Measurements from ENCODE around the gene BDKRB1. TPM values are rescaled to one million over a fixed set of nuclear protein-coding genes. Genes with fewer than 3 reads are reported as not detected.

BDKRB1 gene
- total RNA-seq, 4 donors from 2014 or later = 0.91 to 5.4 (median 1.8) TPM

DNA sequence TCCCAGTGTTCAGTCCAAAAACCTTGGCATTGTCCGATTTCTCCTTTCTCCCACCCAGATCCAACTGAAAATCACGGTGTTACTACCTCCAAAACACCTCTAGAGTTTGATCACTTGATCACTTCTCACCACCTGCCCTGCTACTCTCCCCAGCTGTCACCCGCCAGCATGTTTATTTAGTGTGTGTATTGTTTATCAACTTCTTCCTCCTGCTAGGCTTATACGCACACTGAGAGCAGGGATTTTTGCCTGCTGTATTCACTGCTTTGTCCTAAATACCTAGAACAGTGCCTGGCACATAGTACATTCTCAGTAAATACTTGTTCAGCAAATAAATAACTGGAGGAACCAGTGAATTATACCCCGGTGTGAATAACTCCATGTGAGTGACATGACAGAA lies 5.0 kb downstream of the BDKRB1 start:
- WGBS, 2 donors = 80 to 81% methylated on average over 5 of the region's 5 CpGs
- TF ChIP-seq POLR2A (IDR thresholded peaks at IDR 0.05) = no peak
- TF ChIP-seq, protein P1, sequence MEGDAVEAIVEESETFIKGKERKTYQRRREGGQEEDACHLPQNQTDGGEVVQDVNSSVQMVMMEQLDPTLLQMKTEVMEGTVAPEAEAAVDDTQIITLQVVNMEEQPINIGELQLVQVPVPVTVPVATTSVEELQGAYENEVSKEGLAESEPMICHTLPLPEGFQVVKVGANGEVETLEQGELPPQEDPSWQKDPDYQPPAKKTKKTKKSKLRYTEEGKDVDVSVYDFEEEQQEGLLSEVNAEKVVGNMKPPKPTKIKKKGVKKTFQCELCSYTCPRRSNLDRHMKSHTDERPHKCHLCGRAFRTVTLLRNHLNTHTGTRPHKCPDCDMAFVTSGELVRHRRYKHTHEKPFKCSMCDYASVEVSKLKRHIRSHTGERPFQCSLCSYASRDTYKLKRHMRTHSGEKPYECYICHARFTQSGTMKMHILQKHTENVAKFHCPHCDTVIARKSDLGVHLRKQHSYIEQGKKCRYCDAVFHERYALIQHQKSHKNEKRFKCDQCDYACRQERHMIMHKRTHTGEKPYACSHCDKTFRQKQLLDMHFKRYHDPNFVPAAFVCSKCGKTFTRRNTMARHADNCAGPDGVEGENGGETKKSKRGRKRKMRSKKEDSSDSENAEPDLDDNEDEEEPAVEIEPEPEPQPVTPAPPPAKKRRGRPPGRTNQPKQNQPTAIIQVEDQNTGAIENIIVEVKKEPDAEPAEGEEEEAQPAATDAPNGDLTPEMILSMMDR (IDR thresholded peaks at IDR 0.05) = no peak
- intact Hi-C loops (cut with DNase I; ENCODE audit: low total_unique reads) = no loop called here
- no peak for DNase-seq (ENCODE audit: low spot score in 2 of 2)
- H3K4me3 ChIP-seq (ENCODE audit: low read depth, poor library complexity, severe bottlenecking) = no peak overlapping the region

DNA sequence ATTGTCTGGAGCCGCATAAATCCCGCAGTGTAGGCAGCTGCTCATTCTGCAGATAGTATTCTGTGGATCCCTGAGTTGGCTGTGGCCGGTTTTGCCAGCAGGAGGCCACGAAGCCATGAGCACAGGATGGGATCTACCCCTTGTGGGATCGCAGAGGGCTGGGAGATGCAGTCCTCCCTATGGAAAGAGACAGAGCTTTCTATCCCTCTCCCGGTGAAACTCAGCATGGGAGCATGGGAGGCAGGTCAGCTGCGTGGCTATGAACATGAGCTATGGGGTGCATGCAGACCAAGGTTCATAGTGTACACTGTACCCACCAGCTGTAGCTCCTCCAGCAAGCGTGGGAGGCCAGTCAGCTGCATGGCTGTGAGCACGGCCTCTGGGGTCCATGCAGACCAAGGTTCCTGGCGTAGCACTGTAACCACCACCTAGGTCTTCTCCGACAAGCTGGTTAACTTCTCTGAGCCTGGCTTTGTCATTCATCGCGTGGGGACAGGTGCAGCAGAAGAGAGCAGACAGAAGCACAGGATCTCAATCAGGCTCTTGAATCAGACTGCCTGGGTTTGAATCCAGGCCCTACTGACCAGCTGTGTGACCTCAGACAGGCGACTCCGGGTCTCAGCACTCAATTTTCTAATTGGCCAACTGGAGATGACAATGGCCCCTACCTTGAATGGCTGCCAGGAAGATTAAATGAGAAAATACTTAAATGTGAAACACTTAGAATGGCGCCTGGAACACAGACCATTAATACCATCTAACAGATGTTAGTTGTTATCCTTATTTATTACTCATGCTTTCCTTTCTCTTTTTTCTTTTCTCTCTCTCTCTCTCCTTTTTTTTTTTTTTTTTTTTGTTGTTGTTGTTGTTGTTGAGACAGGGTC lies 6.0 kb downstream of the BDKRB1 start:
- H3K4me3 ChIP-seq (ENCODE audit: low read depth, poor library complexity, severe bottlenecking) = no peak overlapping the region
- intact Hi-C loops (cut with DNase I; ENCODE audit: low total_unique reads) = no loop called here
- DNase-seq (ENCODE audit: low spot score in 2 of 2) = peak in 1 of 2 donors; percentile 80
- TF ChIP-seq, protein P1 (IDR thresholded peaks at IDR 0.05) = no peak
- no peak for TF ChIP-seq POLR2A (IDR thresholded peaks at IDR 0.05)
- 74 to 78% methylated on average over 13 to 16 of the region's 16 CpGs for WGBS, 2 donors

DNA sequence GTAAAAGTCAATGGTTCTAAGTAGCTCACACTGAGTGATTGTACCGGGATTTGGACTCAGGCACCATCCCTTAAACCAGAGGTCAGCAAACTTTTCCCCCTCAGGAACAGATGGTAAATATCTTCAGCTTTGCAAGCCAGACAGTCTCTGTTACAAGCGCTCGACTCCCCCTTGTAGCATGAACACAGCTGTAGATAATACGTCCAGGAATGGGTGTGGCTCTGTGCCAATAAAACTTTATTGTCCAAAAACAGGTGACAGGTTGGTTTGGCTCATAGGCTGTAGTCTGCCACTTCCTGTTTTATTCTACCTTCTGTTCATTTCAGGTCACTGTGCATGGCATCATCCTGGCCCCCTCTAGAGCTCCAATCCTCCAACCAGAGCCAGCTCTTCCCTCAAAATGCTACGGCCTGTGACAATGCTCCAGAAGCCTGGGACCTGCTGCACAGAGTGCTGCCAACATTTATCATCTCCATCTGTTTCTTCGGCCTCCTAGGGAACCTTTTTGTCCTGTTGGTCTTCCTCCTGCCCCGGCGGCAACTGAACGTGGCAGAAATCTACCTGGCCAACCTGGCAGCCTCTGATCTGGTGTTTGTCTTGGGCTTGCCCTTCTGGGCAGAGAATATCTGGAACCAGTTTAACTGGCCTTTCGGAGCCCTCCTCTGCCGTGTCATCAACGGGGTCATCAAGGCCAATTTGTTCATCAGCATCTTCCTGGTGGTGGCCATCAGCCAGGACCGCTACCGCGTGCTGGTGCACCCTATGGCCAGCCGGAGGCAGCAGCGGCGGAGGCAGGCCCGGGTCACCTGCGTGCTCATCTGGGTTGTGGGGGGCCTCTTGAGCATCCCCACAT lies 7.6 kb downstream of the BDKRB1 start:
- intact Hi-C loops (cut with DNase I; ENCODE audit: low total_unique reads) = no loop called here
- peak in 1 of 2 donors; percentile 72 for DNase-seq (ENCODE audit: low spot score in 2 of 2)
- H3K4me3 ChIP-seq (ENCODE audit: low read depth, poor library complexity, severe bottlenecking) = no peak overlapping the region
- 86 to 89% methylated on average over 20 of the region's 20 CpGs for WGBS, 2 donors
- TF ChIP-seq, protein P1 (IDR thresholded peaks at IDR 0.05) = no peak

DNA sequence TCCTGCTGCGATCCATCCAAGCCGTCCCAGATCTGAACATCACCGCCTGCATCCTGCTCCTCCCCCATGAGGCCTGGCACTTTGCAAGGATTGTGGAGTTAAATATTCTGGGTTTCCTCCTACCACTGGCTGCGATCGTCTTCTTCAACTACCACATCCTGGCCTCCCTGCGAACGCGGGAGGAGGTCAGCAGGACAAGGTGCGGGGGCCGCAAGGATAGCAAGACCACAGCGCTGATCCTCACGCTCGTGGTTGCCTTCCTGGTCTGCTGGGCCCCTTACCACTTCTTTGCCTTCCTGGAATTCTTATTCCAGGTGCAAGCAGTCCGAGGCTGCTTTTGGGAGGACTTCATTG lies 8.2 kb downstream of the BDKRB1 start:
- WGBS, 2 donors = 94% methylated on average over 14 of the region's 14 CpGs
- H3K4me3 ChIP-seq (ENCODE audit: low read depth, poor library complexity, severe bottlenecking) = no peak overlapping the region
- peak in 1 of 2 donors; percentile 58 for DNase-seq (ENCODE audit: low spot score in 2 of 2)
- TF ChIP-seq, protein P1 (IDR thresholded peaks at IDR 0.05) = no peak
- TF ChIP-seq POLR2A (IDR thresholded peaks at IDR 0.05) = no peak
- intact Hi-C loops (cut with DNase I; ENCODE audit: low total_unique reads) = no loop called here

DNA sequence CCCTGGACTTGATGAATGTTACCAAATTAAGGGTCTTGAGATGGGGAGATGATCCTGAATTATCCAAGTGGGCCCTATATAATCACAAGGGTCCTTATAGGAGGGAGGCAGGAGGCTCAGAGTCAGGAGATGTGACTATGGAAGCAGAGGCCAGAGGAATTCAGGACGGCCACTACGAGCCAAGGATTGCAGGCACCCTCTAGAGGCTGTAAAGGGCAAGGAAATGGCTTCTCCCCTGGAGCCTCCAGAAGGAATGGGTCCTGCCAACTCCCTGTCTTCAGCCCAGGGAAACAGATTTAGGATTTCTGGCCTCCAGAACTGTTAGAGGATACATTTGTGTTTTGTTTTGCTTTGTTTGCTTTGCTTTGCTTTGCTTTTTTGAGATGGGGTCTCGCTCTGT lies 8.8 kb downstream of the BDKRB1 start:
- no peak overlapping the region for H3K4me3 ChIP-seq (ENCODE audit: low read depth, poor library complexity, severe bottlenecking)
- 75 to 76% methylated on average over 3 of the region's 3 CpGs for WGBS, 2 donors
- DNase-seq (ENCODE audit: low spot score in 2 of 2) = peak in 1 of 2 donors; percentile 57
- intact Hi-C loops (cut with DNase I; ENCODE audit: low total_unique reads) = no loop called here
- TF ChIP-seq, protein P1 (IDR thresholded peaks at IDR 0.05) = no peak
- no peak for TF ChIP-seq POLR2A (IDR thresholded peaks at IDR 0.05)

Data from lower leg skin (tissue), 4 donors.